Right lung (tissue), 10 donors: ENCODE measurements around the gene OR1L8. TPM values are rescaled to one million over a fixed set of nuclear protein-coding genes. Genes with fewer than 3 reads are reported as not detected.
"Not testable (repeated sequence)": the region's sequence is repeated elsewhere in the genome, so short reads cannot be mapped to it uniquely, and the experiment has no call there.

Experiments
- DNase-seq, 2 donors: peaks; one replicate each; pipeline ENCODE4 v3.0.0-alpha.2; 2013
- long read RNA-seq, 8 donors: transcript quantifications; one replicate each; lab custom pipeline, GENCODE V29; 2026
- polyA plus RNA-seq, 5 donors: library from polyadenylated mRNA; unstranded; fragments of 120-200 nt; gene quantifications; one replicate each; pipeline versions ENCODE4 v1.2.1 to v1.2.3, GENCODE V29; 2013; ENCODE audit warnings: inconsistent platforms in 1 of 5, low replicate concordance in 1 of 5; ENCODE audit not compliant: insufficient read length in 5 of 5, insufficient read depth in 1 of 5

Gene OR1L8
- polyA plus RNA-seq = under 1 TPM; 0.12 to 0.39 (median 0.28) TPM
- long read RNA-seq, donor 1 = 0 reads
- long read RNA-seq, donor 2 = 0 reads
- long read RNA-seq, donor 3 = 0 reads
- long read RNA-seq, donor 4 = 0 reads
- long read RNA-seq, donor 5 = 0 reads
- long read RNA-seq, donor 6 = 0 reads
- long read RNA-seq, donor 7 = 0 reads
- long read RNA-seq, donor 8 = 0 reads

- not testable (repeated sequence) for DNase-seq
Measured at GRCh38 chr9:122583284-122583683, at the start of gene OR1L8. Gene OR1L8 (minus strand): TSS chr9:122583384. CDS start chr9:122568477, 14,907 bp downstream.

GRCh38 chr9:122619996-122620395 lies 36.8 kb upstream of the OR1L8 start:
- DNase-seq = no peak

- DNase-seq = no peak
Measured at GRCh38 chr9:122614362-122614761, 31.2 kb upstream of the OR1L8 start, which contains the start of gene OR1Q1. Gene OR1Q1 (plus strand): TSS chr9:122614738. CDS start chr9:122614738, 0 bp downstream.

GRCh38 chr9:122609804-122610203 lies 26.6 kb upstream of the OR1L8 start:
- no peak for DNase-seq

DNA sequence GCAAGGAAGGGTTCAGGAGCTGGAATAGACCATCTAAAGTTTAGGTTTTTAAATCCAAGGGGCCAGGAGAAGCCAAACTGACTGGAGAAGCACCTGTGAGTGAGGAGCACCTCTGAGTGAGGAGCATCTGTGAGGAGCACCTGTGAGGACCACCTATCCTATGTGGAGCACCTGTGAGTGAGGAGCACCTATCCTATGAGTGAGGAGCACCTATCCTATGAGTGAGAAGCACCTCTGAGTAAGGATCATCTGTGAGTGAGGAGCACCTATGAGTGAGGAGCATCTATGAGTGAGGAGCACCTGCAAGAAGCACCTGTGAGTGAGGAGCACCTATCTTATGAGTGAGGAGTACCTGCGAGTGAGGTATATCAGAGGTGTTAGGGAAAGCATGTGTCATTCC lies 23.4 kb upstream of the OR1L8 start:
- DNase-seq = no peak

DNA sequence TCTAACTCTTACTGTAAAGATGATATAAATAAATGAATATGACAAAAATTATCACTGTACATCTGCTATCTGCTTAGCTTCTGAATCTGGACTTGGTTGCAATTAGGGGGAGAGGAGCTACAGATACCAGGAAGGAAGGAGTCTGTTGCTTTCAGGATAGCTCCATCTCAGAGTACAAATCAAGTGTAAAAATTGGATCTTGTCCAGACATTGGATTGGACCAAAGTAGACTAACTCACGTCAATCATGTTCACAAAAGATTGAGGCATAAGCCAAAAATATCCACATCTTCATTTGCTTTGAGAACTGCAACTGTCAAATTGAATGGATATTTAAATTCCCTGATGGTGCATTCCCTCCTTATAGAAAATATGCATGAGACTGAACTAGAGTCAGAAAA lies 22.5 kb upstream of the OR1L8 start:
- DNase-seq = no peak

DNA sequence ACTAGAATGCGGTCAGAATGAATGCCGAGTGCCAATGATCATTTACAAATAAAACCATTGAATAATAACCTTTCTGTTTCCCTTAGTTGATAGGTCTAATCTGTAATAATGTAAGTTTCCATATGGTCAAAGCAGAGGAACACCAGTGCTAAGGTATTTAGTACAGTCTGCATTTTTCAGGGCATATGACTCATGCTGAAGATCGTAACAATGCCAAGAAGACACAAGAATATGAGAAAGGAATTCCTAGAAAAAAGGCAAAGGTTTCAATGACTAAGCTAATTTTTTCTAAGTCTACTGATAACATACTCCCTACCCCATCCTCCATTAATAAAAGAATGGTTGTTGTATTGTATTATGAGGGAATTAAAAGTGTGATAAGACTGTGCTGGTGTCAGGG lies 2.8 kb downstream of the OR1L8 start:
- DNase-seq = no peak

DNA sequence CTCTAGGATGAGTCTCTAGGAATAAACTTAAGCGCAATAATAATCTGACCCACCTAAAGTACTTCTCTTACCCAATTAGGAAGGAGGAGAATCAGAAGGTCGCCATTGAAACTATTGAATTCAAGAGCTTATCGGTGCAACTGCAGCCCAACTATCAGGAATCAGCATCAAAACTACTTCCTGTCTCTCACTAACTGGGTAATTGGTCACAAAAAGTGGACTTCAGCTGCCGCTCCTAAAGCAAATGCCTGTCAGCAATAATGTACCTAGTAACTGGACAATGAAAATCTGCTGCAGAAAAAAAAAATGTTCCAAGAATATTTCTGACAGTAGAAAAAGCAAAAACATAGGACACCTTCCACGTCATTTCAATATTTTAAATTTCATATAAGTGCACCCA lies 3.3 kb downstream of the OR1L8 start:
- DNase-seq = no peak

- no peak for DNase-seq
Measured at GRCh38 chr9:122572456-122572855, 10.7 kb downstream of the OR1L8 start.

- no peak for DNase-seq
Measured at GRCh38 chr9:122567901-122568300, 15.3 kb downstream of the OR1L8 start.

- DNase-seq = no peak
Measured at GRCh38 chr9:122562134-122562760, 20.9 kb downstream of the OR1L8 start.

DNA sequence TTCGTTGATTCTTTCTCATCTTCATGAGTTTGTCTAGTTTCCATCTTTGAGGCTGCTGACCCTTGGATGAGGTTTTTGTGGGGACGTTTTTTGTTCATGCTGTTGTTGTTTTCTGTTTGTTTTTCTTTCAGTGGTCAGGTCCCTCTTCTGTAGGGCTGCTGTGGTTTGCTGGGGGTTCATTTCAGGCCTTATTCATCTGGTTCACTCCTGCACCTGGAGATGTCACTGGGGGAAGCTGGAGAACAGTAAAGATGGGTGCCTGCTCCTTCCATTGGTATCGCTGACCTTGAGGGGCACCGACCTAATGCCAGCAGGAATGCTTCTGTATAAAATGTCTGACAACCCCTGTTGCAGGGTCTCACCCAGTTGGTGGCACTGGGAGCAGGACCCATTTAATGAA lies 21.7 kb downstream of the OR1L8 start:
- DNase-seq = no peak

DNA sequence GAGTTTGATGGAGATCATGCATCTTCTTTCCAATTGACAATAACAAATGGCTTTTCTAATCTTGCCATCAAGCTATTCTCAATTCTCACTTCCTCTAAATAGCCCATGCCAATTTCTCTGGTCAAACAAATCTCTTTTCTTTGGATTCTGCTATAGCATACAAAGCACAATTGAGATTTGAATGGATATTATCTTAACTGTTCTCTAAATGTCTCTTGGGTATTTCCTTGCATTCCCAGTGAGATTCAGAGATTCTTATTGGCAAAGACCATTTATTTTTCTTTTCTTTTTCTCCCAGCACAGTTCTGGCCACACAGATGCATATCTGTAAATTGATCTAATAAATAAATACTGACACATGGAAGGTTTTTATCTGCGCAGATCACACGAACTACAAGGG lies 30.4 kb downstream of the OR1L8 start, which contains the start of gene OR1N2:
Gene OR1N2 (plus strand): TSS at position 301 of the 400 bp plus-strand sequence. CDS start 100 bp downstream, outside the sequence.
- no peak for DNase-seq

DNA sequence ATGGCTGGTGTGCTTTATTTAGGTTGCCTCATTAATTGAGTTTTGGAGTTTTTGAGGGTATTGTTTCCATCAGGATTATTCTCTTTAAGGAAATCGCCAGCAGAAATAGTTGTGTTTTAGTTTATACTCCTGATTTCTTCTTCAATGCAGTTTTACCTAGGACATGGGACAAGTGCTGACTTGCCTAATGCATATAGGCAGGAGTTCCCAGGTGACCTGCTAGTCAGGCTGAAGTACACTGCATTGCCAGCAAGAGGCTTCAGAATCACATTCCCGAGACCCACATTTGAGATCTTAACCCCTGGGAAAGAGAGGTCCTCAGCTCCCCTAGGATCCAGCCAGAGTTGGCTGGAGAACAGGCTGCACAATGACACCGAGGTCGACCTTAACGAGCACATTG lies 31.8 kb downstream of the OR1L8 start:
- no peak for DNase-seq

GRCh38 chr9:122546196-122546595 lies 37.0 kb downstream of the OR1L8 start:
- no peak for DNase-seq

GRCh38 chr9:122538757-122539156 lies 44.4 kb downstream of the OR1L8 start:
- DNase-seq = no peak

DNA sequence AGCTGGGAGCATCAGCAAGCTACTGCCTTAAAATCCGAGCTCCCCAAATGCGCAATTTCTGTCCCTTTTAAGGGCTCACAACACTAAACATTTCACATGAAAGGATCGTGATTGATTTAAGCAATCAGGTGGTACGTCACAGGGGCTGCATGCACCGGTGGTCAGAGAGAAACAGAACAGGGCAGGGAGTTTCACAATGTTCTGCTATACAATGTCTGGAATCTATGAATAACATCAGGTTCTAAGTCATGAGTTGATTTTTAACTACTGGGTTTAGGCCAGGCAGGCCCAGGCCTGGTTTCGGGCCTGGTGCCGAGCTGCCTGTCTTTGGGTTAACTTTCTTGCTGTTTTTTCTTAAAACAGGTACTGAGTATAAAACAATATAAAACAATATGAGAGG lies 46.1 kb downstream of the OR1L8 start:
- not testable (repeated sequence) for DNase-seq

DNA sequence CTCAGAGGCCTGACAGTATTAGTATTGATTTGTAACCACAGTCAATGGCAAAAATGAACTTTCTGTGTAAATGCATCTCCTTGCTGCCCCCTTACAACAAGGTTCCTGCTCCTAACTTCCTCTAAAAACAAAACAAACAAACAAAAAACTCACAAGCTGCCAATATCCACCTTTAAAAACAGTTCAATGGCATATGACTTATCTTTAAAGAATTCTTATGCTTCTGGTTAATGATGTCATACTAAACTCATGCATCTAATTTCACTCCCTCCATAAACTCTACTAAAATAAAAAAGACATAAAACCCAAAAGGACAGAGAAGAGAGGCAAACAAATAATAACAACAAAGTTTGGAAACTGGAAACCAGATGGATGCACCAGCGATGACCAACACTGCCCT lies 47.0 kb downstream of the OR1L8 start:
- no peak for DNase-seq

GRCh38 chr9:122531157-122531556 lies 52.0 kb downstream of the OR1L8 start:
- DNase-seq = not testable (repeated sequence)

DNA sequence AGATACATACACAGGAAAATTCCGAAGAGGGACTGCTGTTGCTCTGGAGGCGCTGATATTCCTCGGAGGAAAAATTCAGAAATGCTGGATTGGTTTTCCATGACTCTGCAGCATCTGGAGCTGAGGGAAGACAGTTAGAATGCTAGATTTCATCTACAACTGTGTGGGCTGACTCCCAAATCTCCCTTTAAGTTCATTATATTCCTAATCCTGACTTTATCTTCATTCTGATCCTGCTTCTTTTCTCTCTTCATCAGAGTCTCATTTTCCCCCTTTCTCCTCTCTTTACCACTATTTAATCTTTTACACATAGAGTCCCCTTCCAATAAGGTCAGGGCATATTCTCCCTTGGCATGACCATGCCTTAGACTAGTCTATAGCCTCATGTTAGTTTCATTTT lies 56.0 kb downstream of the OR1L8 start, which contains the start of gene OR1N1:
Gene OR1N1 (minus strand): TSS at position 101 of the 400 bp plus-strand sequence. CDS start 0 bp downstream, at position 101.
- no peak for DNase-seq

DNA sequence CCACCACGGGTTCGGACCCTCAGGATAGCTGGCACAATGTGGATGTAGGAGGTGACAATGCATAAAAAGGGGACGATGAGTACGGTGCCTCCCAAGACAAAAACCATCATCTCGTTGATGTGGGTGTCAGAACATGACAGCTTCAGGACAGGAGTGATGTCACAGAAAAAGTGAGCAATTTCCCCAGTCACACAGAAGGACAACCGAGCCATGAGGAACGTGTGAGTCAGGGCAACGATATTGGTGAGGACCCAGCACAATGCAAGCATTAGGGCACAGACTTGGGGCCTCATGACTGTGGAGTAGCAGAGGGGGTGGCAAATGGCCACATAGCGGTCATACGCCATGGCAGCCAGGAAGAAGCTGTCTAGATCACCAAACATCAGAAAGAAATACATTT lies 56.6 kb downstream of the OR1L8 start:
- DNase-seq = no peak

GRCh38 chr9:122519376-122519775 lies 63.8 kb downstream of the OR1L8 start:
- no peak for DNase-seq

DNA sequence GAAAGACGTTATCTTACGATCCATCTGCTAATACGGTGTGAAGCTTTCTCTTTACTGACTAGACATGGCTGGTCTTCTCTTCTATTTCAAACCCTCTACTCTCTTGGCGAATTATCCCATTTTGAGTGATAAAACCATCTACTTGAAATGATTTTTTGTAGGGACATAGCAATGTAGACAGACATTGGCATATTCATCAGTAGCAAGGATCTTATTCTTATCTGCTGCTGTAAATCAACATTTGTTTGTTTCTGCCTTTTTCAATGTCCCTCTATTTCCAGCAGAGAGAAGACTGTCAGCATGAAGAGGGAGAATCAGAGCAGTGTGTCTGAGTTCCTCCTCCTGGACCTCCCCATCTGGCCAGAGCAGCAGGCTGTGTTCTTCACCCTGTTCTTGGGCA lies 64.3 kb downstream of the OR1L8 start, which contains the start of gene OR1J4:
Gene OR1J4 (plus strand): TSS at position 301 of the 400 bp plus-strand sequence. CDS start 0 bp downstream, at position 301.
- DNase-seq = no peak
